Astrocyte (in vitro differentiated cells and primary cell): ENCODE results near the gene MED28.

ENCODE experiments used
- EZH2 ChIP-seq: IDR thresholded peaks from 2 replicates; pipeline ENCODE4 v1.6.1; 2012; ENCODE audit warnings: mild to moderate bottlenecking, low read length, inconsistent platforms; ENCODE audit not compliant: insufficient read depth
- TF ChIP-seq, protein P1 (sequence below): IDR thresholded peaks from 2 replicates; pipeline ENCODE4 v1.5.1; 2011; ENCODE audit warnings: low read depth, mild to moderate bottlenecking, inconsistent platforms, low read length, moderate library complexity; ENCODE audit not compliant: insufficient read depth

- TF ChIP-seq, protein P1, sequence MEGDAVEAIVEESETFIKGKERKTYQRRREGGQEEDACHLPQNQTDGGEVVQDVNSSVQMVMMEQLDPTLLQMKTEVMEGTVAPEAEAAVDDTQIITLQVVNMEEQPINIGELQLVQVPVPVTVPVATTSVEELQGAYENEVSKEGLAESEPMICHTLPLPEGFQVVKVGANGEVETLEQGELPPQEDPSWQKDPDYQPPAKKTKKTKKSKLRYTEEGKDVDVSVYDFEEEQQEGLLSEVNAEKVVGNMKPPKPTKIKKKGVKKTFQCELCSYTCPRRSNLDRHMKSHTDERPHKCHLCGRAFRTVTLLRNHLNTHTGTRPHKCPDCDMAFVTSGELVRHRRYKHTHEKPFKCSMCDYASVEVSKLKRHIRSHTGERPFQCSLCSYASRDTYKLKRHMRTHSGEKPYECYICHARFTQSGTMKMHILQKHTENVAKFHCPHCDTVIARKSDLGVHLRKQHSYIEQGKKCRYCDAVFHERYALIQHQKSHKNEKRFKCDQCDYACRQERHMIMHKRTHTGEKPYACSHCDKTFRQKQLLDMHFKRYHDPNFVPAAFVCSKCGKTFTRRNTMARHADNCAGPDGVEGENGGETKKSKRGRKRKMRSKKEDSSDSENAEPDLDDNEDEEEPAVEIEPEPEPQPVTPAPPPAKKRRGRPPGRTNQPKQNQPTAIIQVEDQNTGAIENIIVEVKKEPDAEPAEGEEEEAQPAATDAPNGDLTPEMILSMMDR = no peak
- no peak for TF ChIP-seq EZH2
Measured at GRCh38 chr4:17630228-17630627, 15.8 kb downstream of the MED28 start.
